SK-N-MC (cell line): ENCODE measurements around the gene ZBTB14.

Source experiments
- EZH2 ChIP-seq: fragments of 200-600 bp; sonication (generic); IDR thresholded peaks from one replicate; pipeline ENCODE4 v1.6.1; 2017; ENCODE audit warnings: antibody characterized with exemption
- POLR2AphosphoS5 ChIP-seq: IDR thresholded peaks from 2 replicates; pipeline ENCODE4 v1.6.1; 2012; ENCODE audit warnings: mild to moderate bottlenecking, low read depth, low read length, borderline replicate concordance

GRCh38 chr18:5294113-5294456 is 1.4 kb downstream of the ZBTB14 start:
- TF ChIP-seq EZH2 (no peak), POLR2AphosphoS5 (no peak)
